A673 (cell line): ENCODE data around the gene PAK3. TPM values are rescaled to one million over a fixed set of nuclear protein-coding genes. Genes with fewer than 3 reads are reported as not detected.

Experiments used
- BruUV-seq: library from RNA; stranded (reverse); fragments of 400-500 nt; replicated peaks from 2 replicates; lab custom pipeline; 2021; lab: Mats Ljungman, UMichigan
- CTCF ChIA-PET: fragments of 300-600 bp; sonication (Branson Sonifier 250); formaldehyde crosslinking; loops from one replicate; lab custom pipeline; 2022; ENCODE audit warnings: antibody characterized with exemption; lab: Charles Lee
- POLR2A ChIA-PET: fragments of 300-600 bp; sonication (Branson Sonifier 250); formaldehyde crosslinking; loops from one replicate; lab custom pipeline; 2022; ENCODE audit warnings: antibody characterized with exemption; ENCODE audit not compliant: low non-redundant PET; lab: Charles Lee
- DNase-seq: peaks from one replicate; pipeline ENCODE4 v3.0.0-alpha.2; 2015; ENCODE audit warnings: low spot score
- H3K27ac ChIP-seq: fragments of 200-600 bp; sonication (generic); 2 replicates; pipeline ENCODE4 v1.5.1; 2016; ENCODE audit warnings: mixed run types, low read depth, mild to moderate bottlenecking, mixed read lengths, antibody characterized with exemption, low read length; ENCODE audit not compliant: poor library complexity, severe bottlenecking
- H3K27me3 ChIP-seq: fragments of 200-600 bp; sonication (generic); replicated peaks from 2 replicates; pipeline ENCODE4 v1.6.1; 2017; ENCODE audit warnings: mixed run types, low read depth, mild to moderate bottlenecking, mixed read lengths, antibody characterized with exemption, low read length; ENCODE audit not compliant: insufficient read depth, poor library complexity
- H3K36me3 ChIP-seq: fragments of 200-600 bp; sonication (generic); 2 replicates; pipeline ENCODE4 v1.6.1; 2016; ENCODE audit warnings: mixed run types, mild to moderate bottlenecking, mixed read lengths, antibody characterized with exemption, low read length; ENCODE audit not compliant: insufficient read depth, poor library complexity, severe bottlenecking
- H3K4me1 ChIP-seq: fragments of 200-600 bp; sonication (generic); 2 replicates; pipeline ENCODE4 v1.6.1; 2017; ENCODE audit warnings: mixed run types, mild to moderate bottlenecking, mixed read lengths, antibody characterized with exemption, low read length; ENCODE audit not compliant: insufficient read depth, poor library complexity, severe bottlenecking
- H3K4me3 ChIP-seq: fragments of 200-600 bp; sonication (generic); 2 replicates; pipeline ENCODE4 v1.5.1; 2016; ENCODE audit warnings: low read depth, mixed run types, mild to moderate bottlenecking, mixed read lengths, low read length; ENCODE audit not compliant: poor library complexity, severe bottlenecking
- H3K9me3 ChIP-seq: fragments of 200-600 bp; sonication (generic); 2 replicates; pipeline ENCODE4 v1.6.1; 2016; ENCODE audit warnings: mixed run types, low read depth, mild to moderate bottlenecking, mixed read lengths, antibody characterized with exemption, low read length; ENCODE audit not compliant: poor library complexity, severe bottlenecking
- CTCF ChIP-seq: fragments of 300-800, 200-600 bp; sonication (generic); conservative IDR thresholded peaks from 2 replicates; pipeline ENCODE4 v1.5.1; 2017; ENCODE audit warnings: low read depth, mild to moderate bottlenecking, antibody characterized with exemption, low read length, moderate library complexity, mixed read lengths
- EZH2 ChIP-seq: fragments of 200-600 bp; sonication (generic); IDR thresholded peaks from 2 replicates; pipeline ENCODE4 v1.6.1; 2017; ENCODE audit warnings: borderline replicate concordance, low read depth, mild to moderate bottlenecking, mixed read lengths, antibody characterized with exemption, low read length; ENCODE audit not compliant: poor library complexity, severe bottlenecking
- intact Hi-C: fragments of 100-400 bp; cut with micrococcal nuclease; formaldehyde crosslinking; loops from one replicate; pipeline ENCODE4 v1.10.0; 2022; ENCODE audit not compliant: unreplicated experiment
- total RNA-seq: library from RNA; stranded (reverse); gene quantifications from 2 replicates; pipeline ENCODE4 v1.2.3, GENCODE V29; 2021

PAK3 gene
- total RNA-seq, 1 experiment from 2014 or later = not detected

- BruUV-seq = no TSS peak
- TF ChIP-seq CTCF (no peak), EZH2 (no peak)
- Histone ChIP-seq H3K27me3 (peaks cover 5% of the 10 kb centered on the region), H3K9me3 (no peaks in the 10 kb centered on the region), H3K27ac (no peak overlapping the region), H3K4me1 (no peaks in the 10 kb centered on the region), H3K36me3 (no peaks in the 10 kb centered on the region), H3K4me3 (no peak overlapping the region)
- intact Hi-C loops = no loop called here
- ChIA-PET POLR2A (no interaction called here), CTCF (no interaction called here)
- DNase-seq = no peak
Measured at GRCh38 chrX:111131572-111131971, 35.6 kb downstream of the PAK3 start.

- Histone ChIP-seq H3K9me3 (no peaks in the 10 kb centered on the region), H3K27ac (no peak overlapping the region), H3K36me3 (no peaks in the 10 kb centered on the region), H3K4me3 (no peak overlapping the region), H3K27me3 (peaks cover 16% of the 10 kb centered on the region), H3K4me1 (no peaks in the 10 kb centered on the region)
- intact Hi-C loops = no loop called here
- TF ChIP-seq CTCF (no peak), EZH2 (no peak)
- ChIA-PET CTCF (no interaction called here), POLR2A (no interaction called here)
- DNase-seq = no peak
- no TSS peak for BruUV-seq
Measured at GRCh38 chrX:111133389-111133788, 37.4 kb downstream of the PAK3 start.

- no peak for TF ChIP-seq CTCF
- no peak for TF ChIP-seq EZH2
- ChIA-PET CTCF (no interaction called here), POLR2A (no interaction called here)
- Histone ChIP-seq H3K9me3 (no peaks in the 10 kb centered on the region), H3K27me3 (peaks cover 39% of the 10 kb centered on the region), H3K36me3 (no peaks in the 10 kb centered on the region), H3K4me3 (no peak overlapping the region), H3K4me1 (no peaks in the 10 kb centered on the region), H3K27ac (no peak overlapping the region)
- intact Hi-C loops = no loop called here
- no TSS peak for BruUV-seq
- no peak for DNase-seq
Measured at GRCh38 chrX:111145878-111146277, 49.9 kb downstream of the PAK3 start.
